Loucy (cell line): ENCODE data around the gene FAM161B.
"Not testable (repeated sequence)": the region's sequence is repeated elsewhere in the genome, so short reads cannot be mapped to it uniquely, and the experiment has no call there.

Experiments
- H2AFZ ChIP-seq: fragments of 200-600 bp; sonication (generic); 2 replicates; pipeline ENCODE4 v1.6.0; 2016; ENCODE audit warnings: antibody characterized with exemption, mild to moderate bottlenecking, low read length, moderate library complexity
- H3F3A ChIP-seq: fragments of 200-600 bp; 2 replicates; pipeline ENCODE4 v1.6.0; 2016; ENCODE audit warnings: antibody characterized with exemption, low read depth, mild to moderate bottlenecking
- H3K27me3 ChIP-seq: fragments of 200-600 bp; sonication (generic); 2 replicates; pipeline ENCODE4 v1.6.1; 2014; ENCODE audit warnings: low read length, mild to moderate bottlenecking; ENCODE audit not compliant: insufficient read depth, poor library complexity, severe bottlenecking
- H3K36me3 ChIP-seq: fragments of 200-600 bp; sonication (generic); 2 replicates; pipeline ENCODE4 v1.6.1; 2016; ENCODE audit warnings: low read length; ENCODE audit not compliant: insufficient read depth
- H3K4me1 ChIP-seq: fragments of 200-600 bp; sonication (generic); 2 replicates; pipeline ENCODE4 v1.5.1; 2014; ENCODE audit warnings: low read length, mild to moderate bottlenecking; ENCODE audit not compliant: insufficient read depth, poor library complexity, severe bottlenecking
- H3K4me2 ChIP-seq: fragments of 200-600 bp; sonication (generic); 2 replicates; pipeline ENCODE4 v1.6.0; 2014; ENCODE audit warnings: antibody characterized with exemption, low read length, low read depth, mild to moderate bottlenecking; ENCODE audit not compliant: poor library complexity, severe bottlenecking
- H3K4me3 ChIP-seq: fragments of 200-600 bp; sonication (generic); 2 replicates; pipeline ENCODE4 v1.5.1; 2014; ENCODE audit warnings: low read length, mild to moderate bottlenecking, mixed read lengths; ENCODE audit not compliant: poor library complexity, severe bottlenecking
- H3K79me2 ChIP-seq: fragments of 200-600 bp; sonication (generic); 2 replicates; pipeline ENCODE4 v1.6.1; 2014; ENCODE audit warnings: low read length; ENCODE audit not compliant: insufficient read depth
- H3K9ac ChIP-seq: fragments of 200-600 bp; sonication (generic); 2 replicates; pipeline ENCODE4 v1.6.0; 2014; ENCODE audit warnings: mild to moderate bottlenecking, low read depth, low read length, moderate library complexity; ENCODE audit not compliant: poor library complexity, severe bottlenecking
- H3K9me2 ChIP-seq: fragments of 200-600 bp; sonication (generic); replicated peaks from 2 replicates; pipeline ENCODE4 v1.6.1; 2016; ENCODE audit warnings: low read depth, low read length, mixed read lengths
- H3K9me3 ChIP-seq: fragments of 200-600 bp; sonication (generic); 2 replicates; pipeline ENCODE4 v1.6.1; 2014; ENCODE audit warnings: mild to moderate bottlenecking, antibody characterized with exemption, low read length, low read depth; ENCODE audit not compliant: insufficient read depth
- H4K20me1 ChIP-seq: fragments of 200-600 bp; sonication (generic); 2 replicates; pipeline ENCODE4 v1.6.0; 2014; ENCODE audit warnings: antibody characterized with exemption, low read length, mild to moderate bottlenecking; ENCODE audit not compliant: insufficient read depth, poor library complexity, severe bottlenecking
- EZH2phosphoT487 ChIP-seq: fragments of 200-600 bp; IDR thresholded peaks from 2 replicates; pipeline ENCODE4 v1.6.1; 2018; ENCODE audit warnings: antibody characterized with exemption, mild to moderate bottlenecking, moderate library complexity, borderline replicate concordance
- TF ChIP-seq, protein P1 (sequence below): fragments of 200-600 bp; sonication (generic); conservative IDR thresholded peaks from 2 replicates; pipeline ENCODE4 v1.5.1; 2014; ENCODE audit warnings: mild to moderate bottlenecking, antibody characterized with exemption, low read length

The FAM161B gene

DNA sequence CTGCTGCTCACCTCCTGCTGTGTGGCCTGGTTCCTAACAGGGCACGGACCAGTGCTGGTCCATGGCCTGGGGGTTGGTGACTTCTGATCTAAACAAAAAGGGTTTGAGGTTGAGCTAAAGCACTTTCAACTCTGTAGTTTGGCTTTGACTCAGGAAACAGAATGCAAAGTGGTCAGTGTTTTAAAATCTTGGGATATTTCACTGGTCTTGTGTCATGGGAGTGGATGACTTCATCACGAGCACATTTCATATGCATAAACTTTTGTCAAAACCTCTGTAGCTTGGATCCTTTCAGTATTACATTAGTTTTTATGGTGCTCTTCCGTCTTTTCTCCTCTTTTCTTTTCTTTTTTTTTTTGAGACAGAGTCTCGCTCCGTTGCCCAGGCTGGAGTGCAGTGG is 25.6 kb downstream of the FAM161B start:
- TF ChIP-seq, protein P1, sequence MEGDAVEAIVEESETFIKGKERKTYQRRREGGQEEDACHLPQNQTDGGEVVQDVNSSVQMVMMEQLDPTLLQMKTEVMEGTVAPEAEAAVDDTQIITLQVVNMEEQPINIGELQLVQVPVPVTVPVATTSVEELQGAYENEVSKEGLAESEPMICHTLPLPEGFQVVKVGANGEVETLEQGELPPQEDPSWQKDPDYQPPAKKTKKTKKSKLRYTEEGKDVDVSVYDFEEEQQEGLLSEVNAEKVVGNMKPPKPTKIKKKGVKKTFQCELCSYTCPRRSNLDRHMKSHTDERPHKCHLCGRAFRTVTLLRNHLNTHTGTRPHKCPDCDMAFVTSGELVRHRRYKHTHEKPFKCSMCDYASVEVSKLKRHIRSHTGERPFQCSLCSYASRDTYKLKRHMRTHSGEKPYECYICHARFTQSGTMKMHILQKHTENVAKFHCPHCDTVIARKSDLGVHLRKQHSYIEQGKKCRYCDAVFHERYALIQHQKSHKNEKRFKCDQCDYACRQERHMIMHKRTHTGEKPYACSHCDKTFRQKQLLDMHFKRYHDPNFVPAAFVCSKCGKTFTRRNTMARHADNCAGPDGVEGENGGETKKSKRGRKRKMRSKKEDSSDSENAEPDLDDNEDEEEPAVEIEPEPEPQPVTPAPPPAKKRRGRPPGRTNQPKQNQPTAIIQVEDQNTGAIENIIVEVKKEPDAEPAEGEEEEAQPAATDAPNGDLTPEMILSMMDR: no peak
- TF ChIP-seq EZH2phosphoT487: no peak
- H3F3A ChIP-seq: no peaks in the 10 kb centered on the region
- no peak overlapping the region for H3K9ac ChIP-seq
- no peaks in the 10 kb centered on the region for H3K79me2 ChIP-seq
- peaks cover 96% of the 10 kb centered on the region for H3K36me3 ChIP-seq
- no peak overlapping the region for H3K4me2 ChIP-seq
- no peak overlapping the region for H2AFZ ChIP-seq
- H3K4me1 ChIP-seq: no peaks in the 10 kb centered on the region
- peaks cover 3% of the 10 kb centered on the region for H4K20me1 ChIP-seq
- no peaks in the 10 kb centered on the region for H3K9me2 ChIP-seq
- H3K9me3 ChIP-seq: no peaks in the 10 kb centered on the region
- H3K27me3 ChIP-seq: no peaks in the 10 kb centered on the region
- no peak overlapping the region for H3K4me3 ChIP-seq

GRCh38 chr14:73919457-73919856 is 30.4 kb downstream of the FAM161B start:
- not testable (repeated sequence) for H3K9ac ChIP-seq, H3K9me3 ChIP-seq, H3K4me3 ChIP-seq, H3F3A ChIP-seq, H3K4me1 ChIP-seq, H3K27me3 ChIP-seq, H4K20me1 ChIP-seq, H3K9me2 ChIP-seq, H3K79me2 ChIP-seq, H2AFZ ChIP-seq, H3K4me2 ChIP-seq
- H3K36me3 ChIP-seq: peaks cover 70% of the 10 kb centered on the region

DNA sequence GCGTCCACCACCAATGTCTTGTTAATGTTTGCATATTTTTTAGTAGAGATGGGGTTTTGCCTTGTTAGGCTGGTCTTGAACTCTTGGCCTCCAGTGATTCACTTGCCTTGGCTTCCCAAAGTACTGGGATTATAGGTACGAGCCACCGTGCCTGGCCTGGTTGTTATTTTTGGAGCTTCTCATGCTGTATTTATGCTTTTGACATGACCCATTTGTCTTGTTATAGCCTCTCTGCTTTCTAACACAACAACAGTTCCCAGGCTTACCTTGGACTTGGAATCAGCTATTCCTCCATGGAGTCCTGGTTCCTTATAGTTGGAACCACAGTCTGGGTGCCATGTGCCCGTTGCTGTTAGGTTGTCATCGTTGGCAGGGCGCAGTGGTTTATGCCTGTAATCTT is 33.6 kb downstream of the FAM161B start:
- Histone ChIP-seq H3K4me3 (no peak overlapping the region), H3K27me3 (no peaks in the 10 kb centered on the region), H3K4me2 (no peak overlapping the region), H3F3A (no peaks in the 10 kb centered on the region), H3K9ac (no peak overlapping the region), H3K79me2 (peaks cover 10% of the 10 kb centered on the region; the same call in 1 of the 2 replicates), H3K4me1 (no peaks in the 10 kb centered on the region), H3K36me3 (peaks cover 64% of the 10 kb centered on the region), H2AFZ (no peak overlapping the region), H3K9me3 (no peaks in the 10 kb centered on the region), H3K9me2 (no peaks in the 10 kb centered on the region), H4K20me1 (peaks cover 3% of the 10 kb centered on the region)
- no peak for TF ChIP-seq EZH2phosphoT487
- TF ChIP-seq, protein P1: no peak

GRCh38 chr14:73913256-73913655 is 36.6 kb downstream of the FAM161B start:
- no peaks in the 10 kb centered on the region for H3K4me1 ChIP-seq
- TF ChIP-seq EZH2phosphoT487: no peak
- TF ChIP-seq, protein P1: no peak
- no peak overlapping the region for H2AFZ ChIP-seq
- H4K20me1 ChIP-seq: no peaks in the 10 kb centered on the region
- H3K4me2 ChIP-seq: no peak overlapping the region
- H3K9ac ChIP-seq: no peak overlapping the region
- H3K27me3 ChIP-seq: no peaks in the 10 kb centered on the region
- no peak overlapping the region for H3K4me3 ChIP-seq
- H3K79me2 ChIP-seq: peaks cover 10% of the 10 kb centered on the region; the same call in 1 of the 2 replicates
- no peaks in the 10 kb centered on the region for H3F3A ChIP-seq
- no peaks in the 10 kb centered on the region for H3K9me2 ChIP-seq
- H3K36me3 ChIP-seq: peaks cover 65% of the 10 kb centered on the region
- no peaks in the 10 kb centered on the region for H3K9me3 ChIP-seq
